GM19025 (cell line): Measurements from ENCODE around the gene TLDC2.
"Not testable (repeated sequence)": the region's sequence is repeated elsewhere in the genome, so short reads cannot be mapped to it uniquely, and the experiment has no call there.

Experiments
- ATAC-seq: cut with Tn5 transposase; IDR thresholded peaks from one replicate; pipeline ENCODE4 v1.9.1; 2021; ENCODE audit warnings: mild to moderate bottlenecking, low read depth, moderate library complexity; ENCODE audit not compliant: unreplicated experiment

TLDC2 gene

GRCh38 chr20:36875702-36876472, at the start of gene TLDC2:
TLDC2 (plus strand) TSS chr20:36876138; CDS start chr20:36876175, 37 bp downstream.
- ATAC-seq: no peak

GRCh38 chr20:36826554-36827244, 49.2 kb upstream of the TLDC2 start:
- no peak for ATAC-seq

GRCh38 chr20:36827541-36828279, 48.2 kb upstream of the TLDC2 start:
- peak; percentile 90 for ATAC-seq

GRCh38 chr20:36830791-36831691, 44.9 kb upstream of the TLDC2 start:
- no peak for ATAC-seq

- no peak for ATAC-seq
These were observed 43.1 kb upstream of the TLDC2 start for GRCh38 chr20:36832791-36833190.

- ATAC-seq: no peak
These were observed 42.5 kb upstream of the TLDC2 start for GRCh38 chr20:36833275-36834020.

GRCh38 chr20:36835025-36835424, 40.9 kb upstream of the TLDC2 start:
- no peak for ATAC-seq

- peak; percentile 87 for ATAC-seq
These were observed 40.3 kb upstream of the TLDC2 start for GRCh38 chr20:36835453-36836198.

GRCh38 chr20:36836591-36837269, 39.2 kb upstream of the TLDC2 start:
- peak; percentile 44 for ATAC-seq

- not testable (repeated sequence) for ATAC-seq
These were observed 37.6 kb upstream of the TLDC2 start for GRCh38 chr20:36838376-36838775.

- no peak for ATAC-seq
These were observed 36.8 kb upstream of the TLDC2 start for GRCh38 chr20:36839150-36839549.

GRCh38 chr20:36841030-36841429, 34.9 kb upstream of the TLDC2 start:
- not testable (repeated sequence) for ATAC-seq

GRCh38 chr20:36845288-36845971, 30.5 kb upstream of the TLDC2 start:
- ATAC-seq: no peak

- no peak for ATAC-seq
These were observed 28.8 kb upstream of the TLDC2 start for GRCh38 chr20:36847009-36847709.

GRCh38 chr20:36847710-36848040, 28.3 kb upstream of the TLDC2 start:
- ATAC-seq: no peak

GRCh38 chr20:36848078-36848660, 27.8 kb upstream of the TLDC2 start:
- ATAC-seq: no peak

GRCh38 chr20:36848677-36849076, 27.3 kb upstream of the TLDC2 start:
- no peak for ATAC-seq
